Activated CD8-positive, alpha-beta T cell treated with anti-CD3 and anti-CD28 coated beads for 36 hours (primary cell): Measurements from ENCODE around the gene RSAD1. TPM values are rescaled to one million over a fixed set of nuclear protein-coding genes. Genes with fewer than 3 reads are reported as not detected.

Experiments used
- ATAC-seq: fragments of 200-7000 bp; cut with Tn5 transposase; one replicate; pipeline ENCODE4 v1.10.0; 2021; ENCODE audit warnings: mild to moderate bottlenecking, moderate library complexity
- CTCF ChIA-PET: fragments of 350-600 bp; sonication (Branson Sonifier 250); formaldehyde crosslinking; loops from one replicate; lab custom pipeline; 2021; ENCODE audit warnings: antibody characterized with exemption; lab: Charles Lee
- POLR2A ChIA-PET: fragments of 350-600 bp; sonication (Branson Sonifier 250); formaldehyde crosslinking; loops from one replicate; lab custom pipeline; 2021; ENCODE audit warnings: antibody characterized with exemption; lab: Charles Lee
- DNase-seq: peaks from one replicate; pipeline ENCODE4 v3.0.0-alpha.2; 2020
- H3K27ac Mint-ChIP-seq: one replicate; pipeline ENCODE4 v1.8.0; 2021; ENCODE audit warnings: mild to moderate bottlenecking, mixed read lengths
- H3K27me3 Mint-ChIP-seq: one replicate; pipeline ENCODE4 v1.8.0; 2021; ENCODE audit warnings: mixed read lengths
- H3K36me3 Mint-ChIP-seq: one replicate; pipeline ENCODE4 v1.8.0; 2021; ENCODE audit warnings: low read depth, mixed read lengths
- H3K4me1 Mint-ChIP-seq: one replicate; pipeline ENCODE4 v1.8.0; 2021; ENCODE audit warnings: low read depth, mixed read lengths
- H3K4me3 Mint-ChIP-seq: one replicate; pipeline ENCODE4 v1.8.0; 2021; ENCODE audit warnings: mild to moderate bottlenecking, moderate library complexity, mixed read lengths
- H3K9me3 Mint-ChIP-seq: one replicate; pipeline ENCODE4 v1.8.0; 2021; ENCODE audit warnings: mixed read lengths
- intact Hi-C: fragments of 100-400 bp; cut with micrococcal nuclease; formaldehyde crosslinking; loops from one replicate; pipeline ENCODE4 v1.10.0; 2022
- total RNA-seq, 2 experiments: library from RNA; stranded (reverse); gene quantifications; one replicate each; pipeline ENCODE4 v1.2.3, GENCODE V29; 2021
- TF ChIP-seq, protein P1 (sequence below): fragments of 200-600 bp; IDR thresholded peaks from one replicate; pipeline ENCODE4 v1.8.0; 2022; ENCODE audit warnings: antibody characterized with exemption, mild to moderate bottlenecking

The RSAD1 gene
- total RNA-seq, 2 experiments from 2014 or later = 39.2 to 40.7 TPM

DNA sequence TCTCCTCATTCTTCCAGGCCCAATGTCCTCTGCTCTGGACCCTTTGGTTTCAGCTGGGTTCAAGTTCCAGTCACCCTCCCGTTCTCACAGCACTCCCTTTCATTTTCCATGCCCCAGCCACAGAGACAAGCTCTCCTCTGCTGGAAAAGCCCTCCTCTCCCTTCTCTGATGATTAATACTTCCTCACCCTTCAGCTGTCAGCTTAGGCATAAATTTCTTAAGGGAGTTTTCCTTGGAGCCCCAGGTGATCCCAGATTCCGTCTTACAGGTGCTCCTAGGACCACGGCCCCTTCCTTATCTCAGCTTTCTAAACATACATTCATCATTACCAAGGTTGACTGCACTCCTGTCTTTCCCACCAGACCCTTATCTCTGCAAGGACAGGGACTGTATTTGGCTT lies 20.4 kb upstream of the RSAD1 start:
- H3K27ac Mint-ChIP-seq = no peak overlapping the region
- POLR2A ChIA-PET = interaction anchor here (0.8 kb wide), 1 partner anchor 391 kb away, joined by 3 read pairs; no protein-coding TSS in a partner anchor
- CTCF ChIA-PET = interaction anchor here (0.8 to 1.4 kb wide), 2 partner anchors 60 to 96 kb away, joined by 3 read pairs; no protein-coding TSS in a partner anchor

DNA sequence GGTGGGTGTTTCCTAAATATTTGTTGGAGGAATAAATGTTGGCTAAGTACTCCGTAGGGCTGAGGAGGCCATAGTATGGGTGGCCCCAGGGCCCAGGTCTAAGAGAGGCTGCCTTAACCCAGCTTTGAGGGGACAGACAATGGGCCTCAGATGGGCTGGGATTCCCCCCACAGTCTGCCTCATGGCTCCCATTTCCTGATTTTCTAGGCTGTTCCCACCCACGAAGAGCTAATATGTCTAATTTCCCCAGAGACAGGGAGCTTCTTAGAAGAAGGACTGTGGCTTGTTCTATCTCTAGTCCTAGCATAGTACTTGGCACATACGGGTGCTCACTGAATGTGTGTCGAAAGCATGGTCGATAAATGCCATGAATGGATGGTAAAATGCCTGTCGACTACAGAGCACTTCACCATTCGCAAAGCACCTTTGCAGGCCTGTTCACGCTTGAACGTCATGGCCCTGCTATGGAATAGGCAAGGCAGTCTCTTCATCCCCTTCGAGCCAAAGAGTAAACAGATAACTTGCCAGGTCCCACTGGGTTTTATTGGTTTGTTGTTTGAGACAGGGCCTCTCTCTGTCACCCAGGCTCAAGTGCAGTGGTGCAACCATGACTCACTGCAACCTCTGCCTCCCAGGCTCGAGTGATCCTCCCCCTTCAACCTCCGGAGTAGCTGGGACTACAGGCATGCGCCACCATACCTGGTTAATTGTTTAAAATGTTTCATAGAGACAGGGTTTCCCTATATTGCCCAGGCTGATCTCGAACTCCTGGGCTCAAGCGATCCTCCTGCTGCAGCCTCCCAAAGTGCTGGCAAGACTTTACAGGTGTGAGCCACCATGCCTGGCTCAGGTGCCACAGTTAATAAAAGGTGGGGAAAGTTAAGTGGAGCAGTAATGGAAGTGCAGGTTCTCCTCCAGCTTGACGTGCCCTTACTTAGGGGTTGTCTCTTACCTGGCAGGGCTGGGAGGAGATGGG lies 19.7 kb upstream of the RSAD1 start:
- Mint-ChIP-seq H3K27me3 (no peaks in the 10 kb centered on the region), H3K4me1 (no peaks in the 10 kb centered on the region), H3K4me3 (no peak overlapping the region), H3K27ac (no peak overlapping the region), H3K9me3 (no peaks in the 10 kb centered on the region), H3K36me3 (no peaks in the 10 kb centered on the region)
- intact Hi-C loops = no loop called here
- POLR2A ChIA-PET = interaction anchor here (0.7 to 0.8 kb wide), 2 partner anchors 13 to 392 kb away, joined by 3 read pairs; no protein-coding TSS in a partner anchor
- TF ChIP-seq, protein P1, sequence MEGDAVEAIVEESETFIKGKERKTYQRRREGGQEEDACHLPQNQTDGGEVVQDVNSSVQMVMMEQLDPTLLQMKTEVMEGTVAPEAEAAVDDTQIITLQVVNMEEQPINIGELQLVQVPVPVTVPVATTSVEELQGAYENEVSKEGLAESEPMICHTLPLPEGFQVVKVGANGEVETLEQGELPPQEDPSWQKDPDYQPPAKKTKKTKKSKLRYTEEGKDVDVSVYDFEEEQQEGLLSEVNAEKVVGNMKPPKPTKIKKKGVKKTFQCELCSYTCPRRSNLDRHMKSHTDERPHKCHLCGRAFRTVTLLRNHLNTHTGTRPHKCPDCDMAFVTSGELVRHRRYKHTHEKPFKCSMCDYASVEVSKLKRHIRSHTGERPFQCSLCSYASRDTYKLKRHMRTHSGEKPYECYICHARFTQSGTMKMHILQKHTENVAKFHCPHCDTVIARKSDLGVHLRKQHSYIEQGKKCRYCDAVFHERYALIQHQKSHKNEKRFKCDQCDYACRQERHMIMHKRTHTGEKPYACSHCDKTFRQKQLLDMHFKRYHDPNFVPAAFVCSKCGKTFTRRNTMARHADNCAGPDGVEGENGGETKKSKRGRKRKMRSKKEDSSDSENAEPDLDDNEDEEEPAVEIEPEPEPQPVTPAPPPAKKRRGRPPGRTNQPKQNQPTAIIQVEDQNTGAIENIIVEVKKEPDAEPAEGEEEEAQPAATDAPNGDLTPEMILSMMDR = no peak
- CTCF ChIA-PET = interaction anchor here (0.6 to 1.4 kb wide), 2 partner anchors 72 to 97 kb away, joined by 3 read pairs; no protein-coding TSS in a partner anchor
- ATAC-seq (no peak), DNase-seq (no peak)

More for the DNA sequence above, 20.4 kb upstream of the RSAD1 start:
- no peak overlapping the region for H3K4me3 Mint-ChIP-seq
- TF ChIP-seq, protein P1 = no peak
- ATAC-seq (no peak), DNase-seq (no peak)
- no peaks in the 10 kb centered on the region for H3K9me3 Mint-ChIP-seq
- intact Hi-C loops = no loop called here
- H3K4me1 Mint-ChIP-seq = no peaks in the 10 kb centered on the region
- H3K27me3 Mint-ChIP-seq = no peaks in the 10 kb centered on the region
- no peaks in the 10 kb centered on the region for H3K36me3 Mint-ChIP-seq

DNA sequence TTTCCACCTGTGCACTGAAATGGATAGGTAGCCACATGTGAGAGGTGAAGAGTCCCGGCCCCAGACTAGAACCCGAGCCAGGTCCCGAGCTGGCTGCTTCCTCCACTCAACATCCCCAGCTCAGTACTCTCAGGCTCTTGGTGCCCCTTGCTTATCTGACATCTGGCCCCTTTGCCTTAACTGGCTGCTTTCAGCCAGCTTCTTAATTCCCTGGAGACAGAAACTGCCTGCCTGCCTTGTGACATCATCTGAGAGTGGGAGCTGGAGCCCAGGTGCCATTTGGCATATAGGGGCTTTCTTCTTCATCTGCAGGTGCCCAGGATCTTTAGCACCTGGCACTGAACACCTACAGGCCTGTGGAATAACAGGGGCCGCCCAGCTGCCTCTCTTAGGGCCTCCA lies 18.9 kb upstream of the RSAD1 start:
- H3K27ac Mint-ChIP-seq = no peak overlapping the region
- DNase-seq (no peak), ATAC-seq (no peak)
- H3K27me3 Mint-ChIP-seq = no peaks in the 10 kb centered on the region
- TF ChIP-seq, protein P1 = no peak
- H3K4me1 Mint-ChIP-seq = no peaks in the 10 kb centered on the region
- no peaks in the 10 kb centered on the region for H3K36me3 Mint-ChIP-seq
- POLR2A ChIA-PET = interaction anchor here (0.7 kb wide), 1 partner anchor 12 kb away, joined by 3 read pairs; no protein-coding TSS in a partner anchor
- no peak overlapping the region for H3K4me3 Mint-ChIP-seq
- intact Hi-C loops = no loop called here
- CTCF ChIA-PET = interaction anchor here (0.6 kb wide), 1 partner anchor 71 kb away, joined by 3 read pairs; no protein-coding TSS in a partner anchor
- no peaks in the 10 kb centered on the region for H3K9me3 Mint-ChIP-seq

DNA sequence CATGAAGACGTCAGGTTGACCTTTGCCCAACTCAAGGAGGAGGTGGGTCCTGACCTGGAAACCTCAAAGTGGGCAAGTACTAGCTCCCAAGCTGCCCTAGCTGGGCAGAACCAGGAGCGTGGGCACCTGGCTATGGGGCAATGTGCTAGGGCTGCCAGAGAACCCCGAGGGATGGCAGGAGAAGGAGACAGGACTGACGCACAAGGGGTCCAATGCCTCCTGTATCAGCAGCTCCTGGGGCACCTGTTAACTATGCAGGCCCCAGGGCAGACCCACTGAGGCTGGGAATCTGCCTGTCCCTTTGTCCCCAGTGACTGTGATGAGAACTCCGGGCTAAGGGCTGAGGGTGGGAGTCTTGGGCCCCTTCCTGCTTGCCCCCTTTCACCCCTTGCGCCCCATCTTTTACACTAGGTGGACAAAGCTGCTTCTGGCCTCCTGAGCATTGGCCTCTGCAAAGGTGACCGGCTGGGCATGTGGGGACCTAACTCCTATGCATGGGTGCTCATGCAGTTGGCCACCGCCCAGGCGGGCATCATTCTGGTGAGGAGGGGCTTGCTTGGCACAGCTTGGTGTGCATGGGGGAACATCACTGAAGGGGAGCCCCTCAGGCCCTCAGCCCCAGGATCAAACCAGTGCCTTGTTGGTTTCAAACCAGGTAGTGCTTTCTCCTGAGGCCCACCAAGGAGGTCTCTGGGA lies 17.7 kb upstream of the RSAD1 start:
- ChIA-PET CTCF (interaction anchor here (1.0 kb wide), 1 partner anchor 64 kb away, joined by 3 read pairs; the partner anchor contains the start of gene LRRC59), POLR2A (no interaction called here)
- Mint-ChIP-seq H3K27ac (no peak overlapping the region), H3K27me3 (no peaks in the 10 kb centered on the region), H3K9me3 (no peaks in the 10 kb centered on the region), H3K4me1 (no peaks in the 10 kb centered on the region), H3K36me3 (no peaks in the 10 kb centered on the region), H3K4me3 (no peak overlapping the region)
- ATAC-seq (no peak), DNase-seq (no peak)
- intact Hi-C loops = no loop called here
- TF ChIP-seq, protein P1 = no peak
